ENCODE measurements around the gene OLIG3. TPM values are rescaled to one million over a fixed set of nuclear protein-coding genes. Genes with fewer than 3 reads are reported as not detected.

Gene OLIG3
- total and polyA plus RNA-seq, 2 donors: 0.05 to 0.09 TPM

- Histone ChIP-seq H3K4me1 (ENCODE audit: control insufficient read depth in 2 of 2, insufficient read depth in 2 of 2, low read length in 2 of 2) (peaks cover 16 to 55% of the 10 kb centered on the region in 2 donors), H3K27ac (ENCODE audit: low read depth in 1 of 2, low read length in 1 of 2) (no peak overlapping the region)
Measured at GRCh38 chr6:137491478-137491877, 2.7 kb downstream of the OLIG3 start.

GRCh38 chr6:137490961-137491360, 3.2 kb downstream of the OLIG3 start:
- H3K36me3 ChIP-seq (ENCODE audit: control insufficient read depth in 2 of 2, insufficient read depth in 2 of 2, low read length in 1 of 2): no peaks in the 10 kb centered on the region
- peaks cover 16 to 55% of the 10 kb centered on the region in 2 donors for H3K4me1 ChIP-seq (ENCODE audit: control insufficient read depth in 2 of 2, insufficient read depth in 2 of 2, low read length in 2 of 2)
- DNase-seq (ENCODE audit: low read depth in 6 of 9, low spot score in 9 of 9): no peak
- peaks cover 75 to 100% of the 10 kb centered on the region in 2 donors for H3K27me3 ChIP-seq (ENCODE audit: control insufficient read depth in 2 of 2, insufficient read depth in 1 of 2, low read length in 1 of 2)
- no peak overlapping the region for H3K27ac ChIP-seq (ENCODE audit: low read depth in 1 of 2, low read length in 1 of 2)
- WGBS: 43% methylated on average over 4 of the region's 4 CpGs
- H3K9me3 ChIP-seq (ENCODE audit: control insufficient read depth in 2 of 2, insufficient read depth in 1 of 2, low read length in 1 of 2): peaks cover 4 to 22% of the 10 kb centered on the region in 2 donors
- H3K4me3 ChIP-seq (ENCODE audit: low read length in 2 of 2): no peak overlapping the region

More at GRCh38 chr6:137491478-137491877, 2.7 kb downstream of the OLIG3 start:
- H3K36me3 ChIP-seq (ENCODE audit: control insufficient read depth in 2 of 2, insufficient read depth in 2 of 2, low read length in 1 of 2): no peaks in the 10 kb centered on the region
- H3K27me3 ChIP-seq (ENCODE audit: control insufficient read depth in 2 of 2, insufficient read depth in 1 of 2, low read length in 1 of 2): peaks cover 77 to 100% of the 10 kb centered on the region in 2 donors
- H3K9me3 ChIP-seq (ENCODE audit: control insufficient read depth in 2 of 2, insufficient read depth in 1 of 2, low read length in 1 of 2): peaks cover 4 to 24% of the 10 kb centered on the region in 2 donors
- DNase-seq (ENCODE audit: low read depth in 6 of 9, low spot score in 9 of 9): peak in 1 of 9 donors; percentile 31
- WGBS: 16% methylated on average over 6 of the region's 6 CpGs
- H3K4me3 ChIP-seq (ENCODE audit: low read length in 2 of 2): no peak overlapping the region

- Histone ChIP-seq H3K4me1 (ENCODE audit: control insufficient read depth in 2 of 2, insufficient read depth in 2 of 2, low read length in 2 of 2) (peaks cover 16 to 55% of the 10 kb centered on the region in 2 donors), H3K36me3 (ENCODE audit: control insufficient read depth in 2 of 2, insufficient read depth in 2 of 2, low read length in 1 of 2) (no peaks in the 10 kb centered on the region)
- 18% methylated on average over 19 of the region's 19 CpGs for WGBS
Measured at GRCh38 chr6:137490006-137490905, 3.9 kb downstream of the OLIG3 start.

GRCh38 chr6:137489046-137490005, 4.9 kb downstream of the OLIG3 start:
- H3K4me3 ChIP-seq (ENCODE audit: low read length in 2 of 2): peak overlapping the region in 1 of 2 donors; percentile 30
- peaks cover 16 to 46% of the 10 kb centered on the region in 2 donors for H3K4me1 ChIP-seq (ENCODE audit: control insufficient read depth in 2 of 2, insufficient read depth in 2 of 2, low read length in 2 of 2)
- H3K36me3 ChIP-seq (ENCODE audit: control insufficient read depth in 2 of 2, insufficient read depth in 2 of 2, low read length in 1 of 2): no peaks in the 10 kb centered on the region
- peaks cover 4 to 18% of the 10 kb centered on the region in 2 donors for H3K9me3 ChIP-seq (ENCODE audit: control insufficient read depth in 2 of 2, insufficient read depth in 1 of 2, low read length in 1 of 2)
- H3K27ac ChIP-seq (ENCODE audit: low read depth in 1 of 2, low read length in 1 of 2): no peak overlapping the region
- WGBS: 9% methylated on average over 47 of the region's 47 CpGs
- peaks cover 64 to 100% of the 10 kb centered on the region in 2 donors for H3K27me3 ChIP-seq (ENCODE audit: control insufficient read depth in 2 of 2, insufficient read depth in 1 of 2, low read length in 1 of 2)
- DNase-seq (ENCODE audit: low read depth in 6 of 9, low spot score in 9 of 9): peak in 1 of 9 donors; percentile 30

More at GRCh38 chr6:137490006-137490905, 3.9 kb downstream of the OLIG3 start:
- Histone ChIP-seq H3K27ac (ENCODE audit: low read depth in 1 of 2, low read length in 1 of 2) (no peak overlapping the region), H3K27me3 (ENCODE audit: control insufficient read depth in 2 of 2, insufficient read depth in 1 of 2, low read length in 1 of 2) (peaks cover 70 to 100% of the 10 kb centered on the region in 2 donors), H3K9me3 (ENCODE audit: control insufficient read depth in 2 of 2, insufficient read depth in 1 of 2, low read length in 1 of 2) (peaks cover 4 to 18% of the 10 kb centered on the region in 2 donors), H3K4me3 (ENCODE audit: low read length in 2 of 2) (no peak overlapping the region)
- peak in 1 of 9 donors; percentile 9 for DNase-seq (ENCODE audit: low read depth in 6 of 9, low spot score in 9 of 9)

- no peaks in the 10 kb centered on the region for H3K36me3 ChIP-seq (ENCODE audit: control insufficient read depth in 2 of 2, insufficient read depth in 2 of 2, low read length in 1 of 2)
- peak overlapping the region in 1 of 2 donors; percentile 30 for H3K4me3 ChIP-seq (ENCODE audit: low read length in 2 of 2)
- peaks cover 1 to 13% of the 10 kb centered on the region in 2 donors for H3K9me3 ChIP-seq (ENCODE audit: control insufficient read depth in 2 of 2, insufficient read depth in 1 of 2, low read length in 1 of 2)
- WGBS: 3% methylated on average over 73 of the region's 73 CpGs
- peaks cover 61 to 100% of the 10 kb centered on the region in 2 donors for H3K27me3 ChIP-seq (ENCODE audit: control insufficient read depth in 2 of 2, insufficient read depth in 1 of 2, low read length in 1 of 2)
- H3K4me1 ChIP-seq (ENCODE audit: control insufficient read depth in 2 of 2, insufficient read depth in 2 of 2, low read length in 2 of 2): peaks cover 16 to 37% of the 10 kb centered on the region in 2 donors
- DNase-seq (ENCODE audit: low read depth in 6 of 9, low spot score in 9 of 9): peak in 3 of 9 donors; percentile 31 to 65 (median 52)
- H3K27ac ChIP-seq (ENCODE audit: low read depth in 1 of 2, low read length in 1 of 2): no peak overlapping the region
Measured at GRCh38 chr6:137488150-137489045, 5.8 kb downstream of the OLIG3 start.

- Histone ChIP-seq H3K4me1 (ENCODE audit: control insufficient read depth in 2 of 2, insufficient read depth in 2 of 2, low read length in 2 of 2) (peaks cover 16 to 32% of the 10 kb centered on the region in 2 donors), H3K9me3 (ENCODE audit: control insufficient read depth in 2 of 2, insufficient read depth in 1 of 2, low read length in 1 of 2) (peaks cover 0 to 9% of the 10 kb centered on the region in 2 donors), H3K4me3 (ENCODE audit: low read length in 2 of 2) (no peak overlapping the region), H3K36me3 (ENCODE audit: control insufficient read depth in 2 of 2, insufficient read depth in 2 of 2, low read length in 1 of 2) (no peaks in the 10 kb centered on the region), H3K27me3 (ENCODE audit: control insufficient read depth in 2 of 2, insufficient read depth in 1 of 2, low read length in 1 of 2) (peaks cover 57 to 100% of the 10 kb centered on the region in 2 donors), H3K27ac (ENCODE audit: low read depth in 1 of 2, low read length in 1 of 2) (no peak overlapping the region)
- 8% methylated on average over 11 of the region's 11 CpGs for WGBS
- DNase-seq (ENCODE audit: low read depth in 6 of 9, low spot score in 9 of 9): peak in 1 of 9 donors; percentile 10
Measured at GRCh38 chr6:137487869-137488149, 6.4 kb downstream of the OLIG3 start.

GRCh38 chr6:137487181-137487868, 6.9 kb downstream of the OLIG3 start:
- peak in 1 of 9 donors; percentile 23 for DNase-seq (ENCODE audit: low read depth in 6 of 9, low spot score in 9 of 9)
- WGBS: 8% methylated on average over 22 of the region's 22 CpGs
- H3K27me3 ChIP-seq (ENCODE audit: control insufficient read depth in 2 of 2, insufficient read depth in 1 of 2, low read length in 1 of 2): peaks cover 57 to 98% of the 10 kb centered on the region in 2 donors

GRCh38 chr6:137486416-137486815, 7.8 kb downstream of the OLIG3 start:
- H3K4me1 ChIP-seq (ENCODE audit: control insufficient read depth in 2 of 2, insufficient read depth in 2 of 2, low read length in 2 of 2): peaks cover 16 to 32% of the 10 kb centered on the region in 2 donors
- H3K36me3 ChIP-seq (ENCODE audit: control insufficient read depth in 2 of 2, insufficient read depth in 2 of 2, low read length in 1 of 2): no peaks in the 10 kb centered on the region
- H3K27ac ChIP-seq (ENCODE audit: low read depth in 1 of 2, low read length in 1 of 2): no peak overlapping the region
- H3K27me3 ChIP-seq (ENCODE audit: control insufficient read depth in 2 of 2, insufficient read depth in 1 of 2, low read length in 1 of 2): peaks cover 49 to 91% of the 10 kb centered on the region in 2 donors
- H3K9me3 ChIP-seq (ENCODE audit: control insufficient read depth in 2 of 2, insufficient read depth in 1 of 2, low read length in 1 of 2): peaks cover 0 to 9% of the 10 kb centered on the region in 2 donors
- no peak overlapping the region for H3K4me3 ChIP-seq (ENCODE audit: low read length in 2 of 2)
- 14% methylated on average over 6 of the region's 6 CpGs for WGBS
- no peak for DNase-seq (ENCODE audit: low read depth in 6 of 9, low spot score in 9 of 9)

More at GRCh38 chr6:137487181-137487868, 6.9 kb downstream of the OLIG3 start:
- no peak overlapping the region for H3K4me3 ChIP-seq (ENCODE audit: low read length in 2 of 2)
- peaks cover 16 to 32% of the 10 kb centered on the region in 2 donors for H3K4me1 ChIP-seq (ENCODE audit: control insufficient read depth in 2 of 2, insufficient read depth in 2 of 2, low read length in 2 of 2)
- H3K36me3 ChIP-seq (ENCODE audit: control insufficient read depth in 2 of 2, insufficient read depth in 2 of 2, low read length in 1 of 2): no peaks in the 10 kb centered on the region
- H3K27ac ChIP-seq (ENCODE audit: low read depth in 1 of 2, low read length in 1 of 2): no peak overlapping the region
- peaks cover 0 to 9% of the 10 kb centered on the region in 2 donors for H3K9me3 ChIP-seq (ENCODE audit: control insufficient read depth in 2 of 2, insufficient read depth in 1 of 2, low read length in 1 of 2)
